Kidney epithelial cell (primary cell): ENCODE measurements around the gene YIPF2. TPM values are rescaled to one million over a fixed set of nuclear protein-coding genes. Genes with fewer than 3 reads are reported as not detected.

Experiments used
- DNase-seq: peaks from one replicate; pipeline ENCODE4 v3.0.0-alpha.2; 2010; ENCODE audit warnings: low read depth
- H3K27me3 ChIP-seq: 2 replicates; pipeline ENCODE4 v1.6.0; 2011; ENCODE audit warnings: low read length; ENCODE audit not compliant: control insufficient read depth, insufficient read depth
- H3K36me3 ChIP-seq: 2 replicates; pipeline ENCODE4 v1.5.1; 2011; ENCODE audit warnings: low read length; ENCODE audit not compliant: control insufficient read depth, insufficient read depth
- H3K4me3 ChIP-seq: 2 replicates; pipeline ENCODE4 v1.5.1; 2011; ENCODE audit warnings: low read depth, mild to moderate bottlenecking, control low read depth, low read length
- CTCF ChIP-seq: IDR thresholded peaks from 2 replicates; pipeline ENCODE4 v1.5.1; 2011; ENCODE audit warnings: mild to moderate bottlenecking, moderate library complexity, low read length, control low read depth, inconsistent platforms; ENCODE audit not compliant: insufficient read depth, poor library complexity, severe bottlenecking
- total RNA-seq: library from RNA; depleted of rRNA; stranded (reverse); fragments of >200 nt; gene quantifications from 2 replicates; pipeline ENCODE4 v1.2.3, GENCODE V29; 2015

Gene YIPF2
- total RNA-seq, 1 donor from 2014 or later, result 61.1 TPM

GRCh38 chr19:10927730-10928562 lies 493 bp downstream of the YIPF2 start:
- DNase-seq, result no peak
- Histone ChIP-seq H3K4me3 (peak overlapping the region; percentile 65), H3K36me3 (peaks cover 1% of the 10 kb centered on the region), H3K27me3 (no peaks in the 10 kb centered on the region)
- TF ChIP-seq CTCF, result no peak

- no peak for DNase-seq
- no peaks in the 10 kb centered on the region for H3K27me3 ChIP-seq
- no peak for TF ChIP-seq CTCF
- no peak overlapping the region for H3K4me3 ChIP-seq
- peaks cover 1% of the 10 kb centered on the region for H3K36me3 ChIP-seq
These were observed 3.8 kb downstream of the YIPF2 start for GRCh38 chr19:10924597-10924996.

GRCh38 chr19:10923260-10924112 lies 5.0 kb downstream of the YIPF2 start:
- Histone ChIP-seq H3K4me3 (no peak overlapping the region), H3K36me3 (peaks cover 1% of the 10 kb centered on the region), H3K27me3 (no peaks in the 10 kb centered on the region)
- DNase-seq, result no peak
- TF ChIP-seq CTCF, result no peak

- peaks cover 1% of the 10 kb centered on the region for H3K36me3 ChIP-seq
- no peak for TF ChIP-seq CTCF
- DNase-seq, result no peak
These were observed 5.8 kb downstream of the YIPF2 start for GRCh38 chr19:10922638-10923014.

GRCh38 chr19:10921910-10922637 lies 6.4 kb downstream of the YIPF2 start:
- peaks cover 1% of the 10 kb centered on the region for H3K36me3 ChIP-seq
- H3K4me3 ChIP-seq, result no peak overlapping the region
- DNase-seq, result no peak
- TF ChIP-seq CTCF, result no peak
- H3K27me3 ChIP-seq, result no peaks in the 10 kb centered on the region

More at GRCh38 chr19:10922638-10923014, 5.8 kb downstream of the YIPF2 start:
- Histone ChIP-seq H3K27me3 (no peaks in the 10 kb centered on the region), H3K4me3 (no peak overlapping the region)
